HCT116 (cell line): Measurements from ENCODE around the gene CCDC80. TPM values are rescaled to one million over a fixed set of nuclear protein-coding genes. Genes with fewer than 3 reads are reported as not detected.

ENCODE experiments used
- ATAC-seq: fragments of 200-7000 bp; cut with Tn5 transposase; 2 replicates; pipeline ENCODE4 v1.9.1; 2020; ENCODE audit warnings: mild to moderate bottlenecking, moderate library complexity
- BruUV-seq: library from RNA; stranded (reverse); fragments of 400-500 nt; replicated peaks from 2 replicates; lab custom pipeline; 2021; lab: Mats Ljungman, UMichigan
- CTCF ChIA-PET: fragments of 300-600 bp; sonication (Branson Sonifier 250); formaldehyde crosslinking; loops from one replicate; lab custom pipeline; 2021; ENCODE audit warnings: antibody characterized with exemption; lab: Charles Lee
- POLR2A ChIA-PET: fragments of 300-600, 350-600 bp; sonication (Branson Sonifier 250); formaldehyde crosslinking; loops from one replicate; lab custom pipeline; 2021; ENCODE audit warnings: antibody characterized with exemption; lab: Charles Lee
- RAD21 ChIA-PET, 2 experiments: fragments of 300-600 bp; sonication (Branson Sonifier 250); formaldehyde crosslinking; loops; one replicate each; lab custom pipeline; 2023; ENCODE audit warnings: low total read pairs in 2 of 2; ENCODE audit not compliant: uncharacterized antibody in 2 of 2, unreplicated experiment in 2 of 2, low non-redundant PET in 1 of 2; lab: Charles Lee
- DNase-seq: peaks from one replicate; pipeline ENCODE4 v3.0.0-alpha.2; 2010; ENCODE audit warnings: low read depth, low spot score
- H2AFZ ChIP-seq: fragments of 200-600 bp; shearing (Covaris generic), sonication (generic); 2 replicates; pipeline ENCODE4 v1.6.1; 2017; ENCODE audit warnings: low read depth, mixed run types, mixed read lengths, antibody characterized with exemption, low read length; ENCODE audit not compliant: poor library complexity, severe bottlenecking
- H3K27ac ChIP-seq: 2 replicates; pipeline ENCODE4 v1.5.1; 2012; ENCODE audit warnings: low read depth, low read length
- H3K27me3 ChIP-seq: fragments of 200-600 bp; sonication (generic); 2 replicates; pipeline ENCODE4 v1.6.1; 2016; ENCODE audit warnings: mixed run types, low read length, mixed read lengths; ENCODE audit not compliant: insufficient read depth
- H3K36me3 ChIP-seq, 2 experiments: fragments of 200-500 bp in 1 of 2; fragments of 200-600 bp in 1 of 2; sonication (Bioruptor generic) in 1 of 2; sonication (generic) in 1 of 2; 2 replicates each; pipeline versions ENCODE4 v1.5.1 to v1.6.1; 2014 to 2016; ENCODE audit warnings: low read length in 2 of 2, inconsistent platforms in 1 of 2, mixed read lengths in 1 of 2, mixed run types in 1 of 2; ENCODE audit not compliant: insufficient read depth in 2 of 2, control insufficient read depth in 1 of 2
- H3K4me1 ChIP-seq, 2 experiments: fragments of 200-600 bp in 1 of 2; sonication (generic) in 1 of 2; 2 replicates each; pipeline versions ENCODE4 v1.5.1 to v1.6.1; 2012 to 2017; ENCODE audit warnings: low read length in 2 of 2, inconsistent platforms in 1 of 2, mild to moderate bottlenecking in 1 of 2, mixed read lengths in 1 of 2, mixed run types in 1 of 2, moderate library complexity in 1 of 2; ENCODE audit not compliant: insufficient read depth in 2 of 2, control insufficient read depth in 1 of 2
- H3K4me2 ChIP-seq: fragments of 200-600 bp; sonication (generic); 2 replicates; pipeline ENCODE4 v1.6.1; 2017; ENCODE audit warnings: mixed run types, low read length, mixed read lengths
- H3K4me3 ChIP-seq, 2 experiments: fragments of 200-600 bp in 1 of 2; sonication (generic) in 1 of 2; replicated peaks in 1 of 2; 2 replicates each; pipeline ENCODE4 v1.5.1; 2011 to 2016; ENCODE audit warnings: low read length in 2 of 2, control low read depth in 1 of 2, low read depth in 1 of 2, mild to moderate bottlenecking in 1 of 2, mixed read lengths in 1 of 2, mixed run types in 1 of 2
- H3K79me2 ChIP-seq: fragments of 200-600 bp; sonication (generic); 2 replicates; pipeline ENCODE4 v1.6.1; 2017; ENCODE audit warnings: mild to moderate bottlenecking, mixed run types, low read length, moderate library complexity, mixed read lengths; ENCODE audit not compliant: insufficient read depth
- H3K9ac ChIP-seq: fragments of 200-600 bp; sonication (generic); 2 replicates; pipeline ENCODE4 v1.6.1; 2016; ENCODE audit warnings: low read length, mixed read lengths
- H3K9me2 ChIP-seq: fragments of 200-600 bp; sonication (generic), shearing (Covaris generic); 2 replicates; pipeline ENCODE4 v1.6.1; 2017; ENCODE audit warnings: mixed run types, mild to moderate bottlenecking, moderate library complexity; ENCODE audit not compliant: insufficient read depth
- H3K9me3 ChIP-seq, 2 experiments: fragments of 200-500 bp in 1 of 2; fragments of 200-600 bp in 1 of 2; sonication (Bioruptor generic) in 1 of 2; sonication (generic) in 1 of 2; 2 replicates each; pipeline ENCODE4 v1.6.1; 2014 to 2017; ENCODE audit warnings: low read length in 2 of 2, mixed read lengths in 2 of 2, inconsistent platforms in 1 of 2, low read depth in 1 of 2, mild to moderate bottlenecking in 1 of 2, mixed run types in 1 of 2, moderate library complexity in 1 of 2; ENCODE audit not compliant: control insufficient read depth in 1 of 2, insufficient read depth in 1 of 2
- H4K20me1 ChIP-seq: fragments of 200-600 bp; sonication (generic), shearing (Covaris generic); 2 replicates; pipeline ENCODE4 v1.6.1; 2017; ENCODE audit warnings: mixed run types, mild to moderate bottlenecking, moderate library complexity; ENCODE audit not compliant: insufficient read depth
- EZH2 ChIP-seq: fragments of 200-600 bp; sonication (generic); IDR thresholded peaks from 2 replicates; pipeline ENCODE4 v1.6.1; 2017; ENCODE audit warnings: antibody characterized with exemption, mixed run types
- JUND ChIP-seq: IDR thresholded peaks from 2 replicates; pipeline ENCODE4 v1.6.1; 2012
- POLR2AphosphoS5 ChIP-seq: IDR thresholded peaks from 2 replicates; pipeline ENCODE4 v1.6.1; 2011; ENCODE audit warnings: mild to moderate bottlenecking, low read depth, low read length, moderate library complexity
- SIN3A ChIP-seq: IDR thresholded peaks from 2 replicates; pipeline ENCODE4 v1.6.1; 2012; ENCODE audit warnings: low read depth
- SP1 ChIP-seq: IDR thresholded peaks from 2 replicates; pipeline ENCODE4 v1.6.1; 2012; ENCODE audit warnings: low read depth
- TCF7L2 ChIP-seq: IDR thresholded peaks from 2 replicates; pipeline ENCODE4 v1.7.0; 2011; ENCODE audit warnings: borderline replicate concordance, inconsistent platforms; ENCODE audit not compliant: insufficient read depth, insufficient read length; ENCODE audit errors: extremely low read depth
- ZNF274 ChIP-seq: fragments of 200-500 bp; sonication (Bioruptor generic); IDR thresholded peaks from 2 replicates; pipeline ENCODE4 v1.6.1; 2014; ENCODE audit warnings: mild to moderate bottlenecking, low read depth, low read length, inconsistent platforms
- intact Hi-C: fragments of 100-400 bp; cut with micrococcal nuclease; formaldehyde crosslinking; loops from 2 replicates; pipeline ENCODE4 v1.10.0; 2022
- total RNA-seq: library from RNA; stranded (reverse); gene quantifications from one replicate; pipeline ENCODE4 v1.2.1, GENCODE V29; 2021; ENCODE audit not compliant: unreplicated experiment
- TF ChIP-seq, protein P1 (sequence below): IDR thresholded peaks from 2 replicates; pipeline ENCODE4 v1.6.1; 2012; ENCODE audit warnings: low read depth
- TF ChIP-seq, protein P2 (sequence below), 3 experiments: fragments of 200-600 bp in 1 of 3; sonication (generic) in 1 of 3; IDR thresholded peaks in 2 of 3; conservative IDR thresholded peaks in 1 of 3; 2 replicates each; pipeline ENCODE4 v1.5.1; 2012 to 2017; ENCODE audit warnings: low read depth in 2 of 3, low read length in 2 of 3, antibody characterized with exemption in 1 of 3, borderline replicate concordance in 1 of 3, control low read depth in 1 of 3, mild to moderate bottlenecking in 1 of 3, mixed read lengths in 1 of 3, mixed run types in 1 of 3, moderate library complexity in 1 of 3; ENCODE audit not compliant: insufficient read depth in 1 of 3
- TF ChIP-seq, protein P3 (sequence below): IDR thresholded peaks from 2 replicates; pipeline ENCODE4 v1.6.1; 2012

CCDC80 gene
- total RNA-seq, 1 experiment from 2014 or later: 1.7 TPM

DNA sequence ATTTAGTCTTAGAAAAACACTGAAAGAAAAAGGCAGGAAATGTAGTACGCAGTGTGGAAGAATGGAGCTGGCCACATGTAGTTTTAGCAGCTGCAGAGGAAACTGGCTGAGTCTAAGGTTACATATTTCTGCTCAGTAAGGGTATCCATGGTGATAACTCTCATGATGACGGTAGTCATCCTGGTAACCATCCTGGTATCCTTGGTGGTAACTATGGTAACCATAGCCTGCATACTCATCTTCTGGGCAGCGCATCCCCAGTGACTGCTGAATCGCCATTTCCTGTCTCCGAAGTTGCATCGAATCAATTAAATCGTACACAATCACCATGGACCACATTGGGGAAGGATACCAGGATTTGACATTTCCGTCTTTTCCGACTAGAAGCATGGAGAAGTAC lies 35.7 kb downstream of the CCDC80 start:
- H3K9me2 ChIP-seq: no peaks in the 10 kb centered on the region
- intact Hi-C loops: no loop called here
- ATAC-seq: no peak
- no peak overlapping the region for H3K9ac ChIP-seq
- no peaks in the 10 kb centered on the region for H3K9me3 ChIP-seq
- H3K79me2 ChIP-seq: no peaks in the 10 kb centered on the region
- CTCF ChIA-PET: interaction anchor here (1.0 kb wide), 1 partner anchor 10 kb away, joined by 3 read pairs; no protein-coding TSS in a partner anchor
- no peak overlapping the region for H3K27ac ChIP-seq
- no peak overlapping the region for H3K4me2 ChIP-seq
- RAD21 ChIA-PET: no interaction called here
- POLR2A ChIA-PET: no interaction called here
- no peaks in the 10 kb centered on the region for H3K27me3 ChIP-seq
- H3K36me3 ChIP-seq: no peaks in the 10 kb centered on the region
- no peaks in the 10 kb centered on the region for H4K20me1 ChIP-seq
- no TSS peak for BruUV-seq
- no peak overlapping the region for H2AFZ ChIP-seq
- no peak for TF ChIP-seq JUND
- no peak for TF ChIP-seq ZNF274
- no peak for TF ChIP-seq SIN3A
- TF ChIP-seq, protein P1, sequence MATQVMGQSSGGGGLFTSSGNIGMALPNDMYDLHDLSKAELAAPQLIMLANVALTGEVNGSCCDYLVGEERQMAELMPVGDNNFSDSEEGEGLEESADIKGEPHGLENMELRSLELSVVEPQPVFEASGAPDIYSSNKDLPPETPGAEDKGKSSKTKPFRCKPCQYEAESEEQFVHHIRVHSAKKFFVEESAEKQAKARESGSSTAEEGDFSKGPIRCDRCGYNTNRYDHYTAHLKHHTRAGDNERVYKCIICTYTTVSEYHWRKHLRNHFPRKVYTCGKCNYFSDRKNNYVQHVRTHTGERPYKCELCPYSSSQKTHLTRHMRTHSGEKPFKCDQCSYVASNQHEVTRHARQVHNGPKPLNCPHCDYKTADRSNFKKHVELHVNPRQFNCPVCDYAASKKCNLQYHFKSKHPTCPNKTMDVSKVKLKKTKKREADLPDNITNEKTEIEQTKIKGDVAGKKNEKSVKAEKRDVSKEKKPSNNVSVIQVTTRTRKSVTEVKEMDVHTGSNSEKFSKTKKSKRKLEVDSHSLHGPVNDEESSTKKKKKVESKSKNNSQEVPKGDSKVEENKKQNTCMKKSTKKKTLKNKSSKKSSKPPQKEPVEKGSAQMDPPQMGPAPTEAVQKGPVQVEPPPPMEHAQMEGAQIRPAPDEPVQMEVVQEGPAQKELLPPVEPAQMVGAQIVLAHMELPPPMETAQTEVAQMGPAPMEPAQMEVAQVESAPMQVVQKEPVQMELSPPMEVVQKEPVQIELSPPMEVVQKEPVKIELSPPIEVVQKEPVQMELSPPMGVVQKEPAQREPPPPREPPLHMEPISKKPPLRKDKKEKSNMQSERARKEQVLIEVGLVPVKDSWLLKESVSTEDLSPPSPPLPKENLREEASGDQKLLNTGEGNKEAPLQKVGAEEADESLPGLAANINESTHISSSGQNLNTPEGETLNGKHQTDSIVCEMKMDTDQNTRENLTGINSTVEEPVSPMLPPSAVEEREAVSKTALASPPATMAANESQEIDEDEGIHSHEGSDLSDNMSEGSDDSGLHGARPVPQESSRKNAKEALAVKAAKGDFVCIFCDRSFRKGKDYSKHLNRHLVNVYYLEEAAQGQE: no peak
- no peak for DNase-seq
- H3K4me3 ChIP-seq: no peak overlapping the region
- no peaks in the 10 kb centered on the region for H3K4me1 ChIP-seq

DNA sequence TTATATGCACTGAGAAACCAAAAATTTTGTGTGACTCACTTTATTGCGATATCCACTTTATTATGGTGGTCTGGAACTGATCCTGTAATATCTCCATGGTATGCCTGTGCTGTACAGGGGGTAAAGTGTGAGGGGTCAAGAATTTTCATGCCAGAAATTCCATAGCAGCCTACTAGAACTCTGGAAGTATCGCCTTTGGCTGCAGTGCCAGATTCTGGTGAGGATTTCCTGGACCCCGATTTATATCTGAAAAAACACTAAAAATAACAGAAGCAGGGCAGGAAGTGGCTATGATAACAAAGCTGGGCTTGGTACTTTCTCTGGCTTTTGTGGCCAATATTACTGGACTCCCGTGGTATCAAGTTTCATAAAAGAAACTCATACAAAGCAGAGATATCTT lies 36.4 kb downstream of the CCDC80 start:
- Histone ChIP-seq H3K36me3 (no peaks in the 10 kb centered on the region), H3K4me3 (no peak overlapping the region), H3K4me2 (no peak overlapping the region), H4K20me1 (no peaks in the 10 kb centered on the region), H2AFZ (no peak overlapping the region), H3K9me2 (no peaks in the 10 kb centered on the region), H3K27me3 (no peaks in the 10 kb centered on the region), H3K9ac (no peak overlapping the region), H3K4me1 (no peaks in the 10 kb centered on the region), H3K27ac (no peak overlapping the region), H3K9me3 (no peaks in the 10 kb centered on the region), H3K79me2 (no peaks in the 10 kb centered on the region)
- ChIA-PET CTCF (interaction anchor here (1.0 kb wide), 1 partner anchor 9 kb away, joined by 3 read pairs; no protein-coding TSS in a partner anchor), POLR2A (no interaction called here), RAD21 (no interaction called here)
- DNase-seq (no peak), ATAC-seq (no peak)
- intact Hi-C loops: no loop called here
- no TSS peak for BruUV-seq
- no peak for TF ChIP-seq SP1
- no peak for TF ChIP-seq ZNF274
- TF ChIP-seq, protein P2, sequence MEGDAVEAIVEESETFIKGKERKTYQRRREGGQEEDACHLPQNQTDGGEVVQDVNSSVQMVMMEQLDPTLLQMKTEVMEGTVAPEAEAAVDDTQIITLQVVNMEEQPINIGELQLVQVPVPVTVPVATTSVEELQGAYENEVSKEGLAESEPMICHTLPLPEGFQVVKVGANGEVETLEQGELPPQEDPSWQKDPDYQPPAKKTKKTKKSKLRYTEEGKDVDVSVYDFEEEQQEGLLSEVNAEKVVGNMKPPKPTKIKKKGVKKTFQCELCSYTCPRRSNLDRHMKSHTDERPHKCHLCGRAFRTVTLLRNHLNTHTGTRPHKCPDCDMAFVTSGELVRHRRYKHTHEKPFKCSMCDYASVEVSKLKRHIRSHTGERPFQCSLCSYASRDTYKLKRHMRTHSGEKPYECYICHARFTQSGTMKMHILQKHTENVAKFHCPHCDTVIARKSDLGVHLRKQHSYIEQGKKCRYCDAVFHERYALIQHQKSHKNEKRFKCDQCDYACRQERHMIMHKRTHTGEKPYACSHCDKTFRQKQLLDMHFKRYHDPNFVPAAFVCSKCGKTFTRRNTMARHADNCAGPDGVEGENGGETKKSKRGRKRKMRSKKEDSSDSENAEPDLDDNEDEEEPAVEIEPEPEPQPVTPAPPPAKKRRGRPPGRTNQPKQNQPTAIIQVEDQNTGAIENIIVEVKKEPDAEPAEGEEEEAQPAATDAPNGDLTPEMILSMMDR (IDR thresholded peaks at IDR 0.05 in 2 of 3, conservative IDR thresholded peaks at IDR 0.05 in 1 of 3; ENCODE audit: borderline replicate concordance in 1 of 3, insufficient read depth in 1 of 3, low read depth in 2 of 3, low read length in 2 of 3): no peak
- TF ChIP-seq, protein P3, sequence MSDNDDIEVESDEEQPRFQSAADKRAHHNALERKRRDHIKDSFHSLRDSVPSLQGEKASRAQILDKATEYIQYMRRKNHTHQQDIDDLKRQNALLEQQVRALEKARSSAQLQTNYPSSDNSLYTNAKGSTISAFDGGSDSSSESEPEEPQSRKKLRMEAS: no peak
- TF ChIP-seq EZH2: no peak
- TF ChIP-seq, protein P1: no peak
- no peak for TF ChIP-seq POLR2AphosphoS5
- TF ChIP-seq TCF7L2: no peak
